GM12891 (cell line): ENCODE results near the gene VSIG10L.

Source experiments
- POLR2A ChIP-seq: IDR thresholded peaks from 2 replicates; pipeline ENCODE4 v1.6.1; 2011; ENCODE audit warnings: low read depth, low read length, control low read depth
- POLR2AphosphoS5 ChIP-seq: IDR thresholded peaks from 2 replicates; pipeline ENCODE4 v1.6.1; 2011; ENCODE audit warnings: low read depth, low read length, control low read depth
- SPI1 ChIP-seq: IDR thresholded peaks from 2 replicates; pipeline ENCODE4 v1.6.1; 2011; ENCODE audit warnings: low read depth, low read length, control low read depth
- TAF1 ChIP-seq: IDR thresholded peaks from 2 replicates; pipeline ENCODE4 v1.6.1; 2011; ENCODE audit warnings: low read depth, low read length, control low read depth

- TF ChIP-seq POLR2AphosphoS5 (no peak), POLR2A (no peak), TAF1 (no peak), SPI1 (no peak)
Measured at GRCh38 chr19:51382004-51382403, 40.1 kb upstream of the VSIG10L start.
